GM10847 (cell line): ENCODE data around the gene ASCC3.

Experiments
- POLR2A ChIP-seq: IDR thresholded peaks from 2 replicates; pipeline ENCODE4 v1.6.1; 2011; ENCODE audit not compliant: insufficient read length; ENCODE audit errors: extremely low read depth

The ASCC3 gene

GRCh38 chr6:100612094-100612493 is 269.0 kb downstream of the ASCC3 start:
- TF ChIP-seq POLR2A = no peak

DNA sequence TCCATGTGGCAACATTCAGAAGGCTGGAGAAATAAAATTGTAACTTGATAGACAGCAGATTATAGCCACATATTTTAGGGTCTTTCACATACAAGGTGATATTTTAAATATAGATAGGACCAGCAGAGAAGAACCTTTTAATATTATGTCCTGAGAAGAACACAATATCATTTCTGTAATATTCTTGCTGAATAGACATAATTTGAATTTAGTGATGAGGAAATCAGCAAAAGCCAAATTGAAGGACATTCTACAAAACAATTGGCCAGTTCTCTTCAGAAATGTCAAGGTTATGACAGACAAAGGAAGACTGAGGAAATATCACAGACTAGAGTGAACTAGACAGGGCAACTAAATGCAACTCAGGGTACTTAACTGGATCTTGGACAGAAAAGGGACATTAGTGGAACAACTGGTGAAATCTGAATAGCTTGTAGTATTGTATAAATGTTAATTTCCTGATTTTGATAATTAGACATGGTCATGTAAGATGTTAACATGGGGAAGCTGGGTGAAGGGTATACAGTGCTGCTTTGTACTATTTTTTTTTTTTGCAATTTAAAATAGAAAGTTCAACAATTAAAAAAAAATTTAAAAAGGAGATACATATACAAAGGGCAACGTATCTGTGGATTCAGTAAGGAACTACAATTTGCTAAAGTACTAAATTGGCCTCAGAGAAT is 281.9 kb downstream of the ASCC3 start:
- no peak for TF ChIP-seq POLR2A

- no peak for TF ChIP-seq POLR2A
Observed at GRCh38 chr6:100595456-100595855, 285.7 kb downstream of the ASCC3 start.

DNA sequence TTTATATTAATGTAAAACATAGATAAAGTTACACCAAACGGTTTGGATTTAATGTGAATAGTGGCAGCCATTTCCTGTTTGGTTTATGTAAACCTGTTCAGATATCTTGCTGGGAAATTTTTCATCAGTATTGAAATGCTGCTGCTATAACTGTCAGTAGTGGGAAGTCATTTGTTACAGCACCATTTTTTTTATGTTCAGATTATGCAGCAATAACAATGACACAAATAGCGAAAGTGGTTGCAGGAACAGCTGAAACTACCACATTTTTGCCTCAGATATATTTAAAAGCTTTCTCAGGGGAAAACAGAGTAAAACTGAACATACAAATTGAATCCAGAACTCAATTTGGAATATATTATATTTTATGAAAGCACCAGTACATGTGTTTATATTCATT is 287.6 kb downstream of the ASCC3 start:
- TF ChIP-seq POLR2A = no peak

GRCh38 chr6:100592929-100593328 is 288.2 kb downstream of the ASCC3 start:
- no peak for TF ChIP-seq POLR2A

DNA sequence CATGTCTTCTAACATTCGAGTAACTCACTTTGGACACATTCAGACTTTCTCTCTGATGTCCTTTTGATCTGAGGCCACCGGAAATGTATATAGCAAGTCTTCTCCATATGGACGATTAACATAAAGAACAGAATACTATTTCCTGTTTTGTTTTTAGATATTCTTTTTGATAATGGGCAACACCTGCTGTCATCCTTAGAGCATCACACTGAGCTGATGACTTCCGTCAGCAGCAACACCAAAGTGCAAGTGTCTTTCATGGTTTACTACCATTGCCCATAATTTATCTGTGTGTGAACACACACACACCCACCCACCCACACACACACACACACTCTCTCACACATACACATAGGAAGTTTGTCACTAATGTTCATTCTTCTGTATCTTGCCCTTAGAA is 303.7 kb downstream of the ASCC3 start:
- TF ChIP-seq POLR2A = no peak

- TF ChIP-seq POLR2A = no peak
Observed at GRCh38 chr6:100575921-100576320, 305.2 kb downstream of the ASCC3 start.

GRCh38 chr6:100574836-100575235 is 306.3 kb downstream of the ASCC3 start:
- no peak for TF ChIP-seq POLR2A

DNA sequence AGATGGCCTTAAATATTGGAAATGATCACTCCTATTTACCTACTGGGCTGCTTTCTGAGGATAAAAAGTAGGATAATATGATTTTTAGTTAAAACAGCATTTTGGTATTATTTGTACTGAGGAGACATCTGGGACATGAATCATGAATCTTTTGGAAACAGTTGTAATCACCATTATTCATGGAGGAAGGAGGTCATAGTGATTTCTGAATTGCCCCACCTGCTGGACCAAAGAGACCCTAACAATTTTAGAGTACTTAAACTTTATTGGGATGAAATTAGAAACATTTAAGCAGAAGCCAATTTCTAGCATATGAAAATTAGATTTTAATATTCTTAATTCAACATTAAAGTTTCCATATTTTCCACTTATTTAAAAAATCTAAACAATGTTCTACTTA is 308.0 kb downstream of the ASCC3 start:
- TF ChIP-seq POLR2A = no peak

GRCh38 chr6:100568255-100568654 is 312.9 kb downstream of the ASCC3 start:
- TF ChIP-seq POLR2A = no peak

DNA sequence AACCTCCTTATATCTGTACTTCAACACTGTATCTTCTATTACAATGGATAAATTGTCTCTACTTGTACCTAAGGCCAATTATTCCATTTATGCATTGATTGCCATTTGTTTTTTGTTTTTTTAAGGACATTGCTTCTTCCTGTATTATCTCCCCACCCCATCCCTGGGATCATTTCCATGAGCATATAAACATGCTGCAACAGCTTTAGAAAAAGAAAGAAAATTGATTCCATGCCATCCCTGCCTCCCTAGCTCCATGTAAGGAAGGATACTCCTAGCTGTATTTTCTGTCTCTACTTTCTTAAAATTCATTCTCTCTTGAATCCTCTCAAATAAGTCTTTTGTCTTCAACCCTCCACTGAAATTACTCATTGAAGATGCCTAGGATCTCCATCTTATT is 314.6 kb downstream of the ASCC3 start:
- no peak for TF ChIP-seq POLR2A

GRCh38 chr6:100565439-100566104 is 315.6 kb downstream of the ASCC3 start:
- no peak for TF ChIP-seq POLR2A

DNA sequence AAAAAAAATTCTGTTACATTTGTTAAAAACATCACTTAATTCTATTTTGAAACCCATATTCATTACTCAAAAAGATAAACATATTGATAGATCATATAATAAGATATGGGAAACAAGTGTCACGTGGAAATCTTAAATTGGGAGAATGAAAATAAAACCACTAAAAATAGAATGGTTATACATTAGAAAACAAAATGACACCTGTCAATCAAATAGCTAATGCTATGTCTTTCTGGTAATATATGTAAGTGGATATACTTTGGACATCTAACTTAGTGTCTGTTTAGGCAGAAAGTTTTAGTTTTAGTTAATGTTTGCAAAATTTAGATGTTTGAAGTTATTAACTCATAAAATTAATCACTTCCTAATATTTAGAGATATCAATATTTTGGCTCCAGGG is 321.3 kb downstream of the ASCC3 start:
- no peak for TF ChIP-seq POLR2A

GRCh38 chr6:100554228-100554627 is 326.9 kb downstream of the ASCC3 start:
- TF ChIP-seq POLR2A = no peak

DNA sequence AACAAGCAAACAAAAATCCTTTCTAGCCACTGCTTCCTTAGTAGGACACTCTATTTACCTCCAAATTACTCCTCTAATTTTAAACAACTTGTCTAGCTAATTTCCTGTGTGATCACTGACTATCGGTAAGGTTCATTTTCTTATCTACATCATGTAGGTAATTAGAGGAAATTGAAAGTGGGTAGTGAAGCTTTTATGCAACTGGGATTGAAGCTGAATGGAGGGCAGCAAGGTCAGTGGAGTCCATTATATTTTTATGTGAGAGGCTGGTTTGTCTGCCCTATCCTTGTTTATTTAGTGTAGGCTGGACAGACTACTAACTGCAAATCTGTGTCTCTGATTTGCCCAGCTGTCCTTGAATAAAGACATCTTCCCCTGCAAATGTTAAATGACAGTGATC is 327.9 kb downstream of the ASCC3 start:
- TF ChIP-seq POLR2A = no peak

DNA sequence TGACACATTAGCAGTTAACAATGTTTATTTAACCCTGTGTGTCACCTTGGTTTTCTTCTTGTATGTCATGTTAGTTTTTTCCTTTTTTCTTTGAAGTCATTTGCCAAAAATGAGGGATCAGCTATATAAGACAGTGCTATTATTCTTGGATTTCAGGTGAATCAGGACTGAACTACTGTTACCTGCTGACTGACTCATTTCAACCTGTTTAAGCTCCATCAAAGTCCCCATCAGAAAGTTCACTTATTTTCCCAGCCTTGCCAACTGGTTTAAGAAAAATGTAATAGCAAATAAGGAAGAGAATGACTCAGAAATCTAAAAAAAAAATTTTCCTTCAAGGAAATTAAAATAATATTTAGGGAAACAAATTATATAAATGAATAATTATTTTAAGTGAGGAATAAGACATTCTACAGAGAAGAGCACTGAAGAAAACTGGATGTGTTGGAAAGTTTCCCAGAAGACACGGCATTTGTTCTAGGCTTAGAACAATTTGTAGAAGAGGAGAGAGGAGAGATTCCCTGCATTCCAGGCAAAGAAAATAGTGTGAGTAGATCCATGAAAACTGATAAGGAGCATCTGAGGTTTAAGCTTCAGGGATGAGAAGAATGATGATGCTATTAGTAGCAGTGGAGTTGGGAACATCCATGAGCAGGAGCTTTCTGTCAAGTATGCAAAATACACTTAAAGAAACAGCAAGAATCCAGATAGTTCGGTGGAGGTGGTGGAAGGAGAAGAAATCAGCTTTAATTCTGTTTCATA is 331.5 kb downstream of the ASCC3 start:
- no peak for TF ChIP-seq POLR2A
